ENCODE results near the gene HMCES. TPM values are rescaled to one million over a fixed set of nuclear protein-coding genes. Genes with fewer than 3 reads are reported as not detected.

The HMCES gene
- total RNA-seq, 1 experiment from 2014 or later, result 30.7 TPM

DNA sequence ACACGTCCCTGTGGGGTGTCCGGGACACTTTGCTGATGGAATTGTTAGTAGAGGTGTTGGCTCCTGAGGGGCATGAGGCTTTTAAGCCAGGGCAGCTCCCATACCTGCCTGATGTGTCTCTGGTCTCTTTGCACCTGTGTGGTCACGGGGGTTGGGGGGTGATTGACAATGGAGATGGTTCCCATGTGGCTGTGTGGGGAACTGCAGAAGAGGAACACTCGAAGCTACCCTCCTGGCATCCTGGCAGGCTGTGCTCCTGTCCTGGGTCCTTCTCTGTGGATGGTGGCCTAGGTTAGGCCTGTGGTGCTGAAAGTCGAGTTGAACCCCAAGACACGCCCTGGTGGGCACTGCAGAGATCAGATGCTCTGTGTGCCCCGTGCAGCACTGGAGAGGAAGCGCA lies 73.4 kb downstream of the HMCES start:
- Histone ChIP-seq H3K4me1 (no peaks in the 10 kb centered on the region), H3K27me3 (peaks cover 4% of the 10 kb centered on the region; the same call in 1 of the 2 replicates), H3K36me3 (no peaks in the 10 kb centered on the region), H3K4me3 (no peak overlapping the region), H3K9me3 (replicated peaks) (no peaks in the 10 kb centered on the region), H3K27ac (no peak overlapping the region)
- no peak for DNase-seq

GRCh38 chr3:129352650-129353588 lies 74.2 kb downstream of the HMCES start:
- H3K36me3 ChIP-seq, result no peaks in the 10 kb centered on the region
- no peak overlapping the region for H3K27ac ChIP-seq
- no peak for DNase-seq
- H3K4me1 ChIP-seq, result no peaks in the 10 kb centered on the region
- H3K9me3 ChIP-seq (replicated peaks), result no peaks in the 10 kb centered on the region
- H3K27me3 ChIP-seq, result peaks cover 7% of the 10 kb centered on the region; the same call in 1 of the 2 replicates
- H3K4me3 ChIP-seq, result no peak overlapping the region

DNA sequence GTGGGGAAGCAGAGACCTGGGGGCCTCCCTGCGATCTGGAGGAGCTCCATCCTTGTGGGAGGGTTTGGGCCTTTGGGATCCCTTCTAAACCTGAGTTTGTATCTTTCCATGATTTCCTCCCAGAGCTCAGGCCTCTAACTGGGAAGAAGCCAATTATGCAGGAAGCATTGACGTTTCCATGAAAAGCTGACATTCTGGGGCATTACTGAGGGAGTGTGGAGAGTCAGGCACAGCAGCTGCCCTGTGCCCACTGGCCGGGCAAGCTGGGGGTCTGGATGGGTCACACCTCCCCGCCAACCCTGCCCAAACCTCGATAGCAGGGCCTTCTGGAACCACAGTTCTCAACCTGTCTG lies 74.9 kb downstream of the HMCES start:
- peaks cover 5% of the 10 kb centered on the region; the same call in 1 of the 2 replicates for H3K27me3 ChIP-seq
- DNase-seq, result no peak
- no peaks in the 10 kb centered on the region for H3K9me3 ChIP-seq (replicated peaks)
- no peaks in the 10 kb centered on the region for H3K36me3 ChIP-seq
- no peak overlapping the region for H3K27ac ChIP-seq
- H3K4me1 ChIP-seq, result peaks cover 6% of the 10 kb centered on the region; the same call in 1 of the 2 replicates
- no peak overlapping the region for H3K4me3 ChIP-seq

Other genes starting within 250 kb of the HMCES start
- not detected in 2 replicates for gene GP9, start 218.1 kb upstream of the HMCES start, total RNA-seq (2014; rRNA removed; shearing (Covaris generic))
- gene RAB43, start 157.1 kb upstream of the HMCES start, total RNA-seq (2014; rRNA removed; shearing (Covaris generic)), result 2.5 and 2.9 TPM in 2 replicates
- 45.4 and 48.8 TPM in 2 replicates for gene ISY1, start 117.8 kb upstream of the HMCES start, total RNA-seq (2014; rRNA removed; shearing (Covaris generic))
- 449 and 480 TPM in 2 replicates for gene CNBP, start 95.0 kb upstream of the HMCES start, total RNA-seq (2014; rRNA removed; shearing (Covaris generic))
- 87.3 and 89.5 TPM in 2 replicates for gene COPG1, start 29.3 kb upstream of the HMCES start, total RNA-seq (2014; rRNA removed; shearing (Covaris generic))
- gene EFCAB12, start 149.8 kb downstream of the HMCES start, total RNA-seq (2014; rRNA removed; shearing (Covaris generic)), result not detected in 2 replicates
- gene MBD4, start 161.1 kb downstream of the HMCES start, total RNA-seq (2014; rRNA removed; shearing (Covaris generic)), result 29.6 and 36.7 TPM in 2 replicates
- 15.7 and 18.1 TPM in 2 replicates for gene IFT122, start 161.4 kb downstream of the HMCES start, total RNA-seq (2014; rRNA removed; shearing (Covaris generic))
- gene RHO, start 249.8 kb downstream of the HMCES start, total RNA-seq (2014; rRNA removed; shearing (Covaris generic)), result not detected in 2 replicates